SK-N-SH (cell line): ENCODE measurements around the gene BEX3. TPM values are rescaled to one million over a fixed set of nuclear protein-coding genes. Genes with fewer than 3 reads are reported as not detected.
A peak's percentile ranks its signal among the peaks of the same experiment; 100 is the strongest.

Experiments
- CTCF ChIA-PET: fragments of 300-600, 350-600 bp; formaldehyde crosslinking; extraction: SDS; loops from one replicate; lab custom pipeline; 2021; lab: Yijun Ruan, JAX
- POLR2A ChIA-PET: fragments of 350-600 bp; sonication (Branson Sonifier 250); formaldehyde crosslinking; extraction: SDS; loops from one replicate; lab custom pipeline; 2020; ENCODE audit warnings: antibody characterized with exemption, inconsistent platforms; lab: Yijun Ruan, JAX
- DNase-seq: peaks from one replicate; pipeline ENCODE4 v3.0.0; 2012
- H2AFZ ChIP-seq: fragments of 200-600 bp; sonication (generic); 2 replicates; pipeline ENCODE4 v1.8.1; 2016; ENCODE audit warnings: antibody characterized with exemption, mild to moderate bottlenecking, low read depth
- H3F3A ChIP-seq: fragments of 200-600 bp; sonication (generic); replicated peaks from 2 replicates; pipeline ENCODE3; 2016; ENCODE audit warnings: antibody characterized with exemption, mild to moderate bottlenecking; ENCODE audit not compliant: insufficient read depth
- H3K27ac ChIP-seq, 2 experiments: fragments of 200-500 bp in 1 of 2; fragments of 200-600 bp in 1 of 2; sonication (Bioruptor generic) in 1 of 2; sonication (generic), shearing (Covaris generic) in 1 of 2; 2 replicates each; pipeline versions ENCODE4 v1.5.1 to v1.6.1; 2014 to 2016; ENCODE audit warnings: low read depth in 2 of 2, inconsistent platforms in 1 of 2, low read length in 1 of 2, mild to moderate bottlenecking in 1 of 2, mixed read lengths in 1 of 2
- H3K27me3 ChIP-seq: fragments of 200-600 bp; sonication (generic), shearing (Covaris generic); 2 replicates; pipeline ENCODE4 v1.6.1; 2016; ENCODE audit warnings: mixed run types; ENCODE audit not compliant: insufficient read depth
- H3K36me3 ChIP-seq, 2 experiments: fragments of 200-500 bp in 1 of 2; fragments of 200-600 bp in 1 of 2; sonication (Bioruptor generic) in 1 of 2; sonication (generic) in 1 of 2; replicated peaks in 1 of 2; 2 replicates each; pipeline versions ENCODE3 to v1.5.1; 2014 to 2016; ENCODE audit warnings: low read length in 1 of 2, mild to moderate bottlenecking in 1 of 2; ENCODE audit not compliant: insufficient read depth in 2 of 2, control insufficient read depth in 1 of 2
- H3K4me1 ChIP-seq, 2 experiments: fragments of 200-500 bp in 1 of 2; fragments of 200-600 bp in 1 of 2; sonication (Bioruptor generic) in 1 of 2; sonication (generic), shearing (Covaris generic) in 1 of 2; 2 replicates each; pipeline versions ENCODE4 v1.5.1 to v1.6.1; 2014 to 2016; ENCODE audit warnings: low read depth in 1 of 2, low read length in 1 of 2, mixed run types in 1 of 2; ENCODE audit not compliant: insufficient read depth in 2 of 2, control insufficient read depth in 1 of 2
- H3K4me2 ChIP-seq: fragments of 200-600 bp; sonication (generic), shearing (Covaris generic); 2 replicates; pipeline ENCODE4 v1.6.1; 2017; ENCODE audit warnings: mixed run types
- H3K4me3 ChIP-seq, 2 experiments: fragments of 200-500 bp in 1 of 2; fragments of 200-600 bp in 1 of 2; sonication (Bioruptor generic) in 1 of 2; sonication (generic), shearing (Covaris generic) in 1 of 2; 2 replicates each; pipeline versions ENCODE4 v1.5.1 to v1.8.1; 2014 to 2016; ENCODE audit warnings: low read depth in 2 of 2, inconsistent platforms in 1 of 2, low read length in 1 of 2, mild to moderate bottlenecking in 1 of 2, mixed read lengths in 1 of 2, moderate library complexity in 1 of 2
- H3K79me2 ChIP-seq: fragments of 200-600 bp; sonication (generic); 2 replicates; pipeline ENCODE4 v1.8.1; 2017; ENCODE audit warnings: mild to moderate bottlenecking; ENCODE audit not compliant: insufficient read depth
- H3K9ac ChIP-seq: fragments of 200-600 bp; sonication (generic); 2 replicates; pipeline ENCODE4 v1.6.1; 2017; ENCODE audit warnings: mixed run types
- H3K9me2 ChIP-seq: fragments of 200-600 bp; sonication (generic); 2 replicates; pipeline ENCODE4 v1.6.1; 2017; ENCODE audit warnings: mixed run types
- H3K9me3 ChIP-seq: fragments of 200-600 bp; sonication (generic); 2 replicates; pipeline ENCODE4 v1.6.1; 2017; ENCODE audit warnings: mixed run types, mild to moderate bottlenecking, moderate library complexity
- H4K20me1 ChIP-seq: fragments of 200-600 bp; sonication (generic); 2 replicates; pipeline ENCODE4 v1.6.1; 2017; ENCODE audit warnings: mild to moderate bottlenecking, mixed run types; ENCODE audit not compliant: insufficient read depth
- ELF1 ChIP-seq: IDR thresholded peaks from 2 replicates; pipeline ENCODE4 v1.4.0; 2012
- EP300 ChIP-seq, 2 experiments: IDR thresholded peaks; 2 replicates each; pipeline versions ENCODE4 v1.4.0 to v1.6.1; 2012; ENCODE audit warnings: borderline replicate concordance in 1 of 2, low read depth in 1 of 2, low read length in 1 of 2
- FOSL2 ChIP-seq: IDR thresholded peaks from 2 replicates; pipeline ENCODE4 v1.4.0; 2012; ENCODE audit warnings: low read depth, mild to moderate bottlenecking, moderate library complexity, borderline replicate concordance
- FOXJ3 ChIP-seq: sonication (generic); formaldehyde crosslinking; IDR thresholded peaks from 2 replicates; pipeline ENCODE4 v1.5.1; 2020; ENCODE audit warnings: mild to moderate bottlenecking, missing genetic modification reagents
- GATA2 ChIP-seq: sonication (generic); formaldehyde crosslinking; IDR thresholded peaks from 2 replicates; pipeline ENCODE4 v1.5.0; 2020; ENCODE audit warnings: mild to moderate bottlenecking, missing genetic modification reagents
- IRF3 ChIP-seq: fragments of 150-350 bp; IDR thresholded peaks from 2 replicates; pipeline ENCODE4 v1.6.1; 2016; ENCODE audit warnings: mild to moderate bottlenecking, low read depth, low read length
- MAX ChIP-seq: IDR thresholded peaks from 2 replicates; pipeline ENCODE4 v1.4.0; 2012; ENCODE audit warnings: low read depth
- MEF2A ChIP-seq: IDR thresholded peaks from 2 replicates; pipeline ENCODE4 v1.4.0; 2012; ENCODE audit warnings: low read depth, borderline replicate concordance
- MXI1 ChIP-seq: IDR thresholded peaks from 2 replicates; pipeline ENCODE4 v1.6.1; 2012; ENCODE audit warnings: mild to moderate bottlenecking, low read depth, low read length, improper control_type of control experiment
- NFIC ChIP-seq: IDR thresholded peaks from 2 replicates; pipeline ENCODE4 v1.4.0; 2012; ENCODE audit warnings: borderline replicate concordance
- NRF1 ChIP-seq: IDR thresholded peaks from 2 replicates; pipeline ENCODE4 v1.6.1; 2012; ENCODE audit warnings: low read depth, mild to moderate bottlenecking, low read length
- RCOR1 ChIP-seq: fragments of 150-350 bp; IDR thresholded peaks from 2 replicates; pipeline ENCODE4 v1.6.1; 2017; ENCODE audit warnings: antibody characterized with exemption, low read length
- REST ChIP-seq: IDR thresholded peaks from 2 replicates; pipeline ENCODE4 v1.6.1; 2012; ENCODE audit warnings: mild to moderate bottlenecking, low read depth, low read length, moderate library complexity
- RFX5 ChIP-seq: IDR thresholded peaks from 2 replicates; pipeline ENCODE4 v1.6.1; 2012; ENCODE audit warnings: mild to moderate bottlenecking, improper control_type of control experiment, low read length
- RXRA ChIP-seq: IDR thresholded peaks from 2 replicates; pipeline ENCODE4 v1.4.0; 2012; ENCODE audit warnings: low read depth, mild to moderate bottlenecking, borderline replicate concordance
- TAF1 ChIP-seq: IDR thresholded peaks from 2 replicates; pipeline ENCODE4 v1.6.1; 2012; ENCODE audit warnings: low read depth, mild to moderate bottlenecking, low read length, moderate library complexity, borderline replicate concordance
- TCF12 ChIP-seq: IDR thresholded peaks from 2 replicates; pipeline ENCODE4 v1.4.0; 2012
- TEAD4 ChIP-seq: IDR thresholded peaks from 2 replicates; pipeline ENCODE4 v1.4.0; 2012; ENCODE audit warnings: mild to moderate bottlenecking, borderline replicate concordance; ENCODE audit not compliant: insufficient read depth
- YY1 ChIP-seq: IDR thresholded peaks from 2 replicates; pipeline ENCODE4 v1.4.0; 2012; ENCODE audit warnings: low read depth, mild to moderate bottlenecking
- WGBS: methylation state at CpG from one replicate; pipeline ENCODE4 v1.1.6; 2017; ENCODE audit warnings: low lambda C conversion rate; 5-methylcytosine and 5-hydroxymethylcytosine counted together
- polyA plus RNA-seq, 3 experiments: library from polyadenylated mRNA; depleted of rRNA; stranded (reverse); fragments of >200 nt; gene quantifications; 2 replicates each; pipeline ENCODE4 v1.2.3, GENCODE V29; 2012

Gene BEX3
- polyA plus RNA-seq, 1 of the 3 experiments (the other 2 are of a cell fraction) = 392 TPM

GRCh38 chrX:103356858-103357257 is 19.5 kb upstream of the BEX3 start:
- no peaks in the 10 kb centered on the region for H3F3A ChIP-seq
- H3K4me3 ChIP-seq = peak overlapping the region; percentile 69 to 74
- H3K27ac ChIP-seq = peak overlapping the region; percentile 77 to 78
- H3K4me2 ChIP-seq = peak overlapping the region; percentile 84
- H2AFZ ChIP-seq = 0 out of 2 replicates have a peak overlapping the region, but pooled peaks have one; percentile 53
- 2% methylated on average over 13 of the region's 13 CpGs for WGBS
- H3K79me2 ChIP-seq = peaks cover 26% of the 10 kb centered on the region
- ChIA-PET POLR2A (interaction anchor here (1.0 to 2.6 kb wide), 4 partner anchors 15 to 80 kb away, joined by 3 to 11 read pairs (median 4); partner anchors contain the start of genes BEX2, BEX3 and TCEAL5), CTCF (interaction anchor here (1.9 to 2.7 kb wide), 2 partner anchors 15 to 107 kb away, joined by 5 to 8 read pairs; no protein-coding TSS in a partner anchor)
- H4K20me1 ChIP-seq = no peaks in the 10 kb centered on the region
- H3K9me3 ChIP-seq = no peaks in the 10 kb centered on the region
- peaks cover 0 to 3% of the 10 kb centered on the region in 2 experiments; a peak in 2 of 4 replicates for H3K4me1 ChIP-seq
- peak; percentile 29 for DNase-seq
- peak overlapping the region; percentile 93 for H3K9ac ChIP-seq
- TF ChIP-seq MXI1 = no peak; the same call in 1 of the 2 replicates
- no peak for TF ChIP-seq TEAD4
- TF ChIP-seq RXRA = no peak
- no peak for TF ChIP-seq MAX
- no peak for TF ChIP-seq TCF12
- TF ChIP-seq FOSL2 = no peak
- TF ChIP-seq RCOR1 = no peak
- TF ChIP-seq TAF1 = no peak
- TF ChIP-seq FOXJ3 = no peak
- TF ChIP-seq RFX5 = no peak
- no peak for TF ChIP-seq NRF1
- TF ChIP-seq EP300 (IDR thresholded peaks at IDR 0.05; ENCODE audit: borderline replicate concordance in 1 of 2, low read depth in 1 of 2, low read length in 1 of 2) = no peak
- no peak for TF ChIP-seq YY1
- TF ChIP-seq GATA2 (CRISPR knock-in tag) = no peak
- TF ChIP-seq ELF1 = no peak
- TF ChIP-seq REST = no peak
- no peak for TF ChIP-seq MEF2A
- no peak for TF ChIP-seq IRF3
- TF ChIP-seq NFIC = no peak
- H3K27me3 ChIP-seq = no peaks in the 10 kb centered on the region
- peaks cover 7 to 9% of the 10 kb centered on the region in 2 experiments for H3K36me3 ChIP-seq
- H3K9me2 ChIP-seq = no peaks in the 10 kb centered on the region
